Spleen (tissue), 13 donors: ENCODE measurements around the gene HLA-DPA1. TPM values are rescaled to one million over a fixed set of nuclear protein-coding genes. Genes with fewer than 3 reads are reported as not detected.

Experiments
- DNase-seq: peaks from one replicate; pipeline ENCODE4 v3.0.0-alpha.2; 2020
- H3K27ac ChIP-seq, 8 donors: fragments of 200-600 bp; sonication (generic) in 7 of 8; 1 replicate in 4 of 8; 2 replicates in 4 of 8; pipeline versions ENCODE4 v1.5.0 to v1.8.0; 2016 to 2021; ENCODE audit warnings: inconsistent platforms in 4 of 8, mild to moderate bottlenecking in 4 of 8, moderate library complexity in 1 of 8
- H3K27me3 ChIP-seq, 7 donors: fragments of 200-600 bp; sonication (generic) in 6 of 7; replicated peaks in 1 of 7; 1 replicate in 4 of 7; 2 replicates in 3 of 7; pipeline versions ENCODE4 v1.5.0 to v1.8.0; 2016 to 2021; ENCODE audit warnings: inconsistent platforms in 3 of 7, mild to moderate bottlenecking in 1 of 7
- H3K36me3 ChIP-seq, 6 donors: fragments of 200-600 bp; sonication (generic) in 5 of 6; 1 replicate in 4 of 6; 2 replicates in 2 of 6; pipeline versions ENCODE4 v1.5.0 to v1.8.0; 2016 to 2021; ENCODE audit warnings: inconsistent platforms in 2 of 6
- H3K4me1 ChIP-seq, 6 donors: fragments of 200-600 bp; sonication (generic) in 5 of 6; 1 replicate in 3 of 6; 2 replicates in 3 of 6; pipeline versions ENCODE4 v1.5.0 to v1.8.0; 2016 to 2021; ENCODE audit warnings: inconsistent platforms in 3 of 6
- H3K4me3 ChIP-seq, 8 donors: fragments of 200-600 bp; sonication (generic) in 7 of 8; 1 replicate in 4 of 8; 2 replicates in 4 of 8; pipeline versions ENCODE4 v1.5.0 to v1.8.0; 2016 to 2021; ENCODE audit warnings: inconsistent platforms in 4 of 8, mild to moderate bottlenecking in 4 of 8, moderate library complexity in 2 of 8
- H3K9me3 ChIP-seq, 8 donors: fragments of 200-600 bp; sonication (generic) in 7 of 8; 1 replicate in 4 of 8; 2 replicates in 4 of 8; pipeline versions ENCODE4 v1.5.0 to v1.8.0; 2016 to 2021; ENCODE audit warnings: inconsistent platforms in 4 of 8
- CTCF ChIP-seq, 11 experiments: fragments of 200-600 bp in 7 of 11; fragments of 450-650 bp in 4 of 11; sonication (generic) in 4 of 11; IDR thresholded peaks in 8 of 11; conservative IDR thresholded peaks in 3 of 11; 1 replicate in 7 of 11; 2 replicates in 4 of 11; pipeline versions ENCODE4 v1.4.0 to v1.8.0; 2016 to 2021; ENCODE audit warnings: antibody characterized with exemption in 11 of 11, inconsistent platforms in 4 of 11, mild to moderate bottlenecking in 1 of 11
- POLR2A ChIP-seq, 3 donors: fragments of 450-650 bp; IDR thresholded peaks; one replicate each; pipeline ENCODE4 v1.5.1; 2017; ENCODE audit warnings: antibody characterized with exemption in 3 of 3, mild to moderate bottlenecking in 1 of 3
- POLR2AphosphoS5 ChIP-seq, 3 donors: sonication (generic); formaldehyde crosslinking; IDR thresholded peaks; one replicate each; pipeline ENCODE4 v1.5.1; 2017; ENCODE audit warnings: antibody characterized with exemption in 3 of 3
- WGBS, 5 donors: extraction: QIAGEN DNeasy Blood & Tissue Kit in 3 of 5; methylation state at CpG; one replicate each; pipeline versions ENCODE4 v1.1.5 to v1.1.7; 2013 to 2018; 5-methylcytosine and 5-hydroxymethylcytosine counted together
- intact Hi-C: fragments of 100-400 bp; cut with DNase I; formaldehyde crosslinking; loops from one replicate; pipeline ENCODE4 v1.15.0; 2023; ENCODE audit warnings: low total_unique reads
- long read RNA-seq, 2 donors: transcript quantifications; one replicate each; lab custom pipeline, GENCODE V29; 2026
- polyA plus RNA-seq, 3 donors: library from polyadenylated mRNA; stranded (reverse); fragments of 200-250 nt; gene quantifications; one replicate each; pipeline ENCODE4 v1.2.1, GENCODE V29; 2013
- total RNA-seq, 7 donors: library from RNA; depleted of rRNA in 3 of 7; stranded (reverse); fragments of >200 nt in 3 of 7; fragmentation: NEBNext Ultra II Directional in 4 of 7; extraction: Animal tissue kit (Norgen Biotek cat#: 25700) in 4 of 7; gene quantifications; one replicate each; pipeline versions ENCODE4 v1.1.0 to v1.2.1, GENCODE V29; 2016 to 2021
- donor health status: healthy with polysubstance abuse.
- donor health status: DM: no; HTN: no; CAD: no; lungs with moderate emphysema.
- donor health status: DM: no; HTN: no; CAD: no.
- donor health status: Bipolar disorder and iron deficiency.
- donor health status: healthy.
- donor health status: DM: no; HTN: no; CAD: no.
- donor health status: DM: yes; HTN: yes; CAD: no.

The HLA-DPA1 gene
- 100 to 1,000 TPM; 253 to 621 (median 517) TPM for total RNA-seq
- polyA plus RNA-seq = 100 to 1,000 TPM; 346 to 466 (median 352) TPM
- long read RNA-seq, donor 1, full-length matches to known transcripts = 7 of 155 reads
- long read RNA-seq, donor 1, partial matches to known transcripts = 148 of 155 reads
- long read RNA-seq, donor 1, other reads (novel, unspliced or antisense) = 0 of 155 reads
- long read RNA-seq, donor 2, full-length matches to known transcripts = 5 of 226 reads
- long read RNA-seq, donor 2, partial matches to known transcripts = 221 of 226 reads
- long read RNA-seq, donor 2, other reads (novel, unspliced or antisense) = 0 of 226 reads

GRCh38 chr6:33073431-33073871 lies at the start of gene HLA-DPA1:
TSS of gene HLA-DPA1 (minus strand) at chr6:33073649.
- intact Hi-C loops = loop anchor here (5.0 kb wide), 1 partner anchor 56 kb away; no protein-coding TSS in a partner anchor
- Histone ChIP-seq H3K9me3 (no peaks in the 10 kb centered on the region), H3K36me3 (peaks cover 2 to 35% (median 14%) of the 10 kb centered on the region in 6 donors), H3K27ac (peak within 1 kb of the TSS; percentile 89 to 97 (median 94)), H3K27me3 (no peaks in the 10 kb centered on the region), H3K4me3 (peak within 1 kb of the TSS; percentile 27 to 76 (median 54)), H3K4me1 (peaks cover 18 to 95% (median 76%) of the 10 kb centered on the region in 6 donors)
- peak; percentile 81 to 99 (median 97) for TF ChIP-seq POLR2A (IDR thresholded peaks at IDR 0.05)
- TF ChIP-seq CTCF (IDR thresholded peaks at IDR 0.05 in 8 of 11, conservative IDR thresholded peaks at IDR 0.05 in 3 of 11) = no peak
- TF ChIP-seq POLR2AphosphoS5 (IDR thresholded peaks at IDR 0.05) = peak; percentile 45 to 100 (median 89)
- DNase-seq = peak; percentile 81
- WGBS, 5 donors = 1 to 15% (median 7%) methylated on average over 8 of the region's 8 CpGs

- no peak overlapping the region for H3K27ac ChIP-seq
- H3K36me3 ChIP-seq = no peaks in the 10 kb centered on the region
- H3K9me3 ChIP-seq = peaks cover 0 to 19% (median 15%) of the 10 kb centered on the region in 8 donors
- no peak overlapping the region for H3K4me3 ChIP-seq
- intact Hi-C loops = no loop called here
- peaks cover 0 to 5% (median 0%) of the 10 kb centered on the region in 6 donors for H3K4me1 ChIP-seq
- 83 to 94% (median 84%) methylated on average over 6 of the region's 6 CpGs for WGBS, 5 donors
- no peak for TF ChIP-seq POLR2A (IDR thresholded peaks at IDR 0.05)
- TF ChIP-seq CTCF (IDR thresholded peaks at IDR 0.05 in 8 of 11, conservative IDR thresholded peaks at IDR 0.05 in 3 of 11) = no peak
- TF ChIP-seq POLR2AphosphoS5 (IDR thresholded peaks at IDR 0.05) = no peak
- H3K27me3 ChIP-seq = peaks cover 0 to 2% (median 0%) of the 10 kb centered on the region in 7 donors
- no peak for DNase-seq
These were observed 49.7 kb upstream of the HLA-DPA1 start for GRCh38 chr6:33123181-33123580.

GRCh38 chr6:33120001-33120400 lies 46.6 kb upstream of the HLA-DPA1 start:
- peaks cover 0 to 28% (median 20%) of the 10 kb centered on the region in 6 donors for H3K4me1 ChIP-seq
- H3K9me3 ChIP-seq = peaks cover 0 to 19% (median 15%) of the 10 kb centered on the region in 8 donors
- 54 to 83% (median 69%) methylated on average over 3 of the region's 3 CpGs for WGBS, 5 donors
- no peak for DNase-seq
- TF ChIP-seq POLR2AphosphoS5 (IDR thresholded peaks at IDR 0.05) (no peak), CTCF (IDR thresholded peaks at IDR 0.05 in 8 of 11, conservative IDR thresholded peaks at IDR 0.05 in 3 of 11) (no peak), POLR2A (IDR thresholded peaks at IDR 0.05) (no peak)
- intact Hi-C loops = no loop called here
- H3K27me3 ChIP-seq = peaks cover 0 to 33% (median 24%) of the 10 kb centered on the region in 7 donors
- no peaks in the 10 kb centered on the region for H3K36me3 ChIP-seq
- no peak overlapping the region for H3K4me3 ChIP-seq
- no peak overlapping the region for H3K27ac ChIP-seq

- Histone ChIP-seq H3K9me3 (peaks cover 0 to 9% (median 6%) of the 10 kb centered on the region in 8 donors), H3K27me3 (peaks cover 0 to 34% (median 26%) of the 10 kb centered on the region in 7 donors), H3K4me3 (no peak overlapping the region), H3K36me3 (no peaks in the 10 kb centered on the region), H3K27ac (no peak overlapping the region), H3K4me1 (peaks cover 0 to 41% (median 33%) of the 10 kb centered on the region in 6 donors)
- no peak for DNase-seq
- intact Hi-C loops = no loop called here
- TF ChIP-seq POLR2AphosphoS5 (IDR thresholded peaks at IDR 0.05) = no peak
- no peak for TF ChIP-seq POLR2A (IDR thresholded peaks at IDR 0.05)
- TF ChIP-seq CTCF (IDR thresholded peaks at IDR 0.05 in 8 of 11, conservative IDR thresholded peaks at IDR 0.05 in 3 of 11) = peak; percentile 80 to 92 (median 89)
- WGBS, 5 donors = 0 to 1% (median 0%) methylated on average over 3 of the region's 3 CpGs
These were observed 45.2 kb upstream of the HLA-DPA1 start for GRCh38 chr6:33118525-33119123.
